ENCODE results near the gene MTFR2. TPM values are rescaled to one million over a fixed set of nuclear protein-coding genes. Genes with fewer than 3 reads are reported as not detected.

The MTFR2 gene
- total RNA-seq, 1 donor from 2014 or later, result not detected

DNA sequence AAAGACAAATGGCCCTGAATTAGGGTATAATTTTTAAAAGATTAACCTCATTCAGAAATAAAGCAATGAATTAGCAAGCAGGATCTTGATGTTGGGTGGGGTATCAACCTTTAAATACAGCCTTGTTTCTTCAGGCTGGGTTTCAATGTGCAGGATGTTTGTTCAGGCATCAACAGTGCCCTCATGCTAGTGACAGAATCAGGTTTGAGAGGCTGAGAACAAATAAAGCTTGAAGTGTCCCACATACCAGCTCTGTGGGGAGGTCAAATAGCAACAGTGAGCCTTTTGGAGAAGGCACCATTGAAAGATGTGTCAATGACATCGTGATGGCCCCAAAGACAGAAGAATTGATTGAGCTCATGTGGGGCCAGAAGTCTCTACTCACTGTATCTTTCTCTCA is 68.2 kb downstream of the MTFR2 start:
- no peak overlapping the region for H3K27ac ChIP-seq
- no peaks in the 10 kb centered on the region for H3K9me3 ChIP-seq
- TF ChIP-seq, protein P1, sequence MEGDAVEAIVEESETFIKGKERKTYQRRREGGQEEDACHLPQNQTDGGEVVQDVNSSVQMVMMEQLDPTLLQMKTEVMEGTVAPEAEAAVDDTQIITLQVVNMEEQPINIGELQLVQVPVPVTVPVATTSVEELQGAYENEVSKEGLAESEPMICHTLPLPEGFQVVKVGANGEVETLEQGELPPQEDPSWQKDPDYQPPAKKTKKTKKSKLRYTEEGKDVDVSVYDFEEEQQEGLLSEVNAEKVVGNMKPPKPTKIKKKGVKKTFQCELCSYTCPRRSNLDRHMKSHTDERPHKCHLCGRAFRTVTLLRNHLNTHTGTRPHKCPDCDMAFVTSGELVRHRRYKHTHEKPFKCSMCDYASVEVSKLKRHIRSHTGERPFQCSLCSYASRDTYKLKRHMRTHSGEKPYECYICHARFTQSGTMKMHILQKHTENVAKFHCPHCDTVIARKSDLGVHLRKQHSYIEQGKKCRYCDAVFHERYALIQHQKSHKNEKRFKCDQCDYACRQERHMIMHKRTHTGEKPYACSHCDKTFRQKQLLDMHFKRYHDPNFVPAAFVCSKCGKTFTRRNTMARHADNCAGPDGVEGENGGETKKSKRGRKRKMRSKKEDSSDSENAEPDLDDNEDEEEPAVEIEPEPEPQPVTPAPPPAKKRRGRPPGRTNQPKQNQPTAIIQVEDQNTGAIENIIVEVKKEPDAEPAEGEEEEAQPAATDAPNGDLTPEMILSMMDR (IDR thresholded peaks at IDR 0.05), result no peak
- H3K4me1 ChIP-seq, result no peaks in the 10 kb centered on the region
- no peak overlapping the region for H3K4me3 ChIP-seq
- no peaks in the 10 kb centered on the region for H3K27me3 ChIP-seq
- intact Hi-C loops (cut with DNase I), result no loop called here
- DNase-seq (ENCODE audit: low spot score in 2 of 2), result no peak
- H3K36me3 ChIP-seq, result no peaks in the 10 kb centered on the region

DNA sequence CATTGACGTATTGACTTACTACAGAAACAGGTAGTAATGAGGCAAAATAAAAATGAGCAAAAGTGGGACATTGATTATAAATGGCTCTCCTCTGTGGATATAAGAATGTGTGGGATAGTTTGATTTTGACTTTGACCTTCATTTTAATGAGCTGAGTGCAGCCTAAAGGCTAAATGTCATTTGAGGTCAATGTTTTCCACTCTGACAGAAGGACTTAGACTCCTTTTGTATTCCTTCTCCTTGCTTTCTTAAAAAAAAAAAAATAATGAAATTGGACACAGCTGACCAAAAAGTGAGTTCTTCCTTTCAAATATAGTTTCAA is 68.6 kb downstream of the MTFR2 start:
- intact Hi-C loops (cut with DNase I), result no loop called here
- DNase-seq (ENCODE audit: low spot score in 2 of 2), result no peak
- Histone ChIP-seq H3K36me3 (no peaks in the 10 kb centered on the region), H3K4me3 (no peak overlapping the region), H3K27me3 (no peaks in the 10 kb centered on the region), H3K9me3 (no peaks in the 10 kb centered on the region), H3K27ac (no peak overlapping the region), H3K4me1 (no peaks in the 10 kb centered on the region)
- TF ChIP-seq, protein P1 (IDR thresholded peaks at IDR 0.05), result no peak

Other genes starting within 250 kb of the MTFR2 start
- 42.6 TPM for gene BCLAF1, start 39.5 kb upstream of the MTFR2 start, total RNA-seq